Mucosa of rectum (tissue), 2 donors: Measurements from ENCODE around the gene WBP1L.
A peak's percentile ranks its signal among the peaks of the same experiment; 100 is the strongest.
"Not testable (repeated sequence)": the region's sequence is repeated elsewhere in the genome, so short reads cannot be mapped to it uniquely, and the experiment has no call there.

Source experiments
- H3K27ac ChIP-seq, 2 donors: one replicate each; pipeline ENCODE4 v1.7.0; 2013; ENCODE audit warnings: inconsistent platforms in 2 of 2, low read depth in 2 of 2, low read length in 2 of 2
- H3K27me3 ChIP-seq, 2 donors: one replicate each; pipeline ENCODE4 v1.7.0; 2013; ENCODE audit warnings: low read length in 2 of 2; ENCODE audit not compliant: control insufficient read depth in 2 of 2, insufficient read depth in 2 of 2
- H3K36me3 ChIP-seq, 2 donors: one replicate each; pipeline ENCODE4 v1.7.0; 2013; ENCODE audit warnings: low read length in 2 of 2; ENCODE audit not compliant: control insufficient read depth in 2 of 2, insufficient read depth in 2 of 2
- H3K4me1 ChIP-seq, 2 donors: one replicate each; pipeline ENCODE4 v1.7.0; 2013; ENCODE audit warnings: low read length in 2 of 2, mild to moderate bottlenecking in 1 of 2; ENCODE audit not compliant: control insufficient read depth in 2 of 2, insufficient read depth in 2 of 2
- H3K4me3 ChIP-seq, 2 donors: one replicate each; pipeline ENCODE4 v1.7.0; 2013; ENCODE audit warnings: low read length in 2 of 2
- H3K9ac ChIP-seq, 2 donors: one replicate each; pipeline ENCODE4 v1.7.0; 2013; ENCODE audit warnings: low read length in 2 of 2, low read depth in 1 of 2, mild to moderate bottlenecking in 1 of 2
- H3K9me3 ChIP-seq, 2 donors: one replicate each; pipeline ENCODE4 v1.7.0; 2013; ENCODE audit warnings: low read length in 2 of 2; ENCODE audit not compliant: control insufficient read depth in 2 of 2
- donor health status: healthy.
- donor health status: Normal muscosa, but diverticular disease.

The WBP1L gene

GRCh38 chr10:102753718-102754117 lies 10.0 kb downstream of the WBP1L start:
- H3K27me3 ChIP-seq: no peaks in the 10 kb centered on the region
- peaks cover 0 to 9% of the 10 kb centered on the region in 2 donors for H3K4me1 ChIP-seq
- H3K27ac ChIP-seq: peak overlapping the region in 1 of 2 donors; percentile 41
- no peak overlapping the region for H3K4me3 ChIP-seq
- no peaks in the 10 kb centered on the region for H3K9me3 ChIP-seq
- peaks cover 0 to 3% of the 10 kb centered on the region in 2 donors for H3K36me3 ChIP-seq
- no peak overlapping the region for H3K9ac ChIP-seq

DNA sequence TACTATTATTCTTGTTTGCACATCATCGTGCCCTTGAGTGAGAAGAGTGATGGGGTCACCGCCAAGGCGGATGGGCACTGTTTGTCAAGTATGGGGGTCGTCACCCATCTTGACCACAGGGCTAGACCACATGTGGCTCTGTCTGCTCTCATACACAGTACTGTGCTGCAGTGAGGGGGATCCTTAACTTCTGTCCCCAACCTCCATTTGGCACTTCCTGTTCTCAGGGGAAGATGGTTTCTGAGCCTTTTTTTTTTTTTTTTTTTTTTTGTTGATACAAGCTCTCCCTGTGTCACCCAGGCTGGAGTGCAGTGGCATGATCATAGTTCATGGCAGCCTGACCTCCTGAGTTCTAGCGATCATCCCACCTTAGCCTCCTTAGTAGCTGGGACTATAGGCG lies 13.6 kb downstream of the WBP1L start:
- no peak overlapping the region for H3K4me3 ChIP-seq
- H3K27ac ChIP-seq: no peak overlapping the region
- no peaks in the 10 kb centered on the region for H3K9me3 ChIP-seq
- peaks cover 0 to 3% of the 10 kb centered on the region in 2 donors for H3K36me3 ChIP-seq
- H3K27me3 ChIP-seq: no peaks in the 10 kb centered on the region
- H3K4me1 ChIP-seq: peaks cover 0 to 9% of the 10 kb centered on the region in 2 donors
- H3K9ac ChIP-seq: no peak overlapping the region

DNA sequence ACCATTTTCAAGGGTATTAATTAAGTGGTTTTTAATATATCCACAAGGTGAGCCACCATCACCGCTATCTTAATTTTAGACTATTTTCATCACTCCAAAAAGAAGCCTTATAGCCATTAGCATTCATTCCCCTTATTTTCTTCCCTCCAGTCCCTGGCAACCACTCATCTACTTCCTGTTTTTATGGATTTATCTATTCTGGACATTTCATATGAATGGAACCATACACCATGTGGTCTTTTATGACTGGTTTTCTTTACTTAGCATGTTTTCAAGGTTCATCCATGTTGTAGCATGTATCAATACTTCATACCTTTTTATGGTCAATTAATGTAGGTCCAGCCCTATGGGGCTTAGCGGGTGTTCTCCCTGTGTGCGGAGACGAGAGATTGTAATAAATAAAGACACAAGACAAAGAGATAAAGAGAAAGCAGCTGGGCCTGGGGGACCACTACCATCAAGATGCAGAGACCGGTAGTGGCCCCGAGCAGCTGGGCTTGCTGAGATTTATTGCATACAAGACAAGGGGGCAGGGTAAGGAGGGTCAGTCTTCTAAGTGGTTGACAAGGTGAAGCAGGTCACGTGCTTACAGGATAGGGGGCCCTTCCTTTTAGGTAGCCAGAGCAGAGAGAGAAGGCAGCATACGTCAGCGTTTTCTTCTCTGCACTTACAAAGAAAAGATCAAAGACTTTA lies 14.6 kb downstream of the WBP1L start:
- Histone ChIP-seq H3K36me3 (peaks cover 0 to 6% of the 10 kb centered on the region in 2 donors), H3K27ac (peak overlapping the region in 1 of 2 donors; percentile 26), H3K27me3 (no peaks in the 10 kb centered on the region), H3K9me3 (no peaks in the 10 kb centered on the region), H3K9ac (no peak overlapping the region), H3K4me1 (peaks cover 0 to 3% of the 10 kb centered on the region in 2 donors), H3K4me3 (no peak overlapping the region)

- peak overlapping the region in 1 of 2 donors; percentile 26 for H3K27ac ChIP-seq
- not testable (repeated sequence) for H3K4me3 ChIP-seq, H3K27me3 ChIP-seq
Measured at GRCh38 chr10:102758933-102759262, 15.2 kb downstream of the WBP1L start.

DNA sequence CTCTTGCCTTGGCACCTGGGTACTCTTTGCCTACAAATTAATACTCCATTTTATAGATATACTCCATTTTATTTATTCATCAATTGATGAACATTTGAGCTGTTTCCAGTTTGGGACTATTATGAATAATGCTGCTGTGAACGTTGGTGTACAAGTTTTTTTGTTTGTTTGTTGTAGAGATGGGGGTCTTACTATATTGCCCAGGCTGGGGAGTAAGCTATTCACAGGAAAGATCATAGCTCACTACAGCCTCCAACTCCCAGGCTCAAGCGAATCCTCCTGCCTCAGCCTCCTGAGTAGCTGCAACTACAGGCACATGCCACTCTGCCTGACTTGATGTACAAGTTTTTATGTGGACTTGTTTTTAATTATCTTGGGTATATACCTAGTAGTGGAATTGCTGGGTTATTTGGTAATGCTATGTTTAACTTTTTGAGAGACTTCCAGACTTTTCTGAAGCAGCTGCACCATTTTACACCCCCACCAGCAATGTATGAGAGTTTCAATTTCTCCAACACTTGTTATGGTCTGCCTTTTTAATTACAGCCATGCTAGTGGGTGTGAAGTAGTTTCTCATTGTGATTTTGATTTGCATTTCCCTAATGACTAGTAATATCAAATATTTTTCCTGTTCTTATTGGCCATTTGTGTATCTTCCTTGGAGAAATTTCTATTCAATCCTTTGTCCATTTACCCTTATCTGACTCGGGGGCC lies 15.9 kb downstream of the WBP1L start:
- Histone ChIP-seq H3K9ac (no peak overlapping the region), H3K4me3 (no peak overlapping the region), H3K27me3 (no peaks in the 10 kb centered on the region), H3K9me3 (no peaks in the 10 kb centered on the region), H3K27ac (no peak overlapping the region), H3K4me1 (no peaks in the 10 kb centered on the region), H3K36me3 (peaks cover 2 to 6% of the 10 kb centered on the region in 2 donors)

More at GRCh38 chr10:102758933-102759262, 15.2 kb downstream of the WBP1L start:
- H3K4me1 ChIP-seq, H3K9me3 ChIP-seq, H3K36me3 ChIP-seq, H3K9ac ChIP-seq: not testable (repeated sequence)

GRCh38 chr10:102761981-102762380 lies 18.2 kb downstream of the WBP1L start:
- Histone ChIP-seq H3K4me3 (no peak overlapping the region), H3K4me1 (no peaks in the 10 kb centered on the region), H3K9ac (no peak overlapping the region), H3K36me3 (peaks cover 2 to 6% of the 10 kb centered on the region in 2 donors), H3K27ac (no peak overlapping the region), H3K27me3 (no peaks in the 10 kb centered on the region), H3K9me3 (no peaks in the 10 kb centered on the region)

DNA sequence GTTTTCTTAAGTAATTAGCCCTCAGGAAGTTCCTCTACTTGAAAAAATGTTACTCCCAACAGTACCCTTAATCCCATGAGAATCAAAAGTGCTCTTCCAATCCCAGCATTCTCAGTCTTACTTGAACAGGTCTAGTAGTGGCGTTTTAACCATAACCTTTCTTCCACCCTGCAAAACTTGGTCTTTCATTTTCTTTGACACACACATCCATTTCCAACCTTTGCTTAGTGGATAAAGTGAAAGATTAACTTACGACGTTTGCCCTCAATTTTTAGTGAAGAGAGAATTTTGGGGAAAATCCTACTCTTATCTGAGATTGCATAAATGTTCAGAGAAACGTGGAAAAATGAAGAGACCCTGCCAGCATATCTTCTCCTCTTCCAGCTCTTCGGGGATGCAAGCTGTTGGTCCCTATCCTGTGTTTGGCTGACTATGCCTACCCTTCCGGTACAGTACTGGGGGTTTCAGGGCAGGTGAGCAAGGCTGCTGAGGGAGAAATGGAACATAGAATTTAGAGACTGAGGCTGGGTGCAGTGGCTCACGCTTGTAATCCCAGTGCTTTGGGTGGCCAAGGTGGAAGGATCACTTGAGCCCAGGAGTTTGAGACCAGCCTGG lies 18.8 kb downstream of the WBP1L start:
- no peak overlapping the region for H3K4me3 ChIP-seq
- H3K9me3 ChIP-seq: no peaks in the 10 kb centered on the region
- peaks cover 2 to 3% of the 10 kb centered on the region in 2 donors for H3K36me3 ChIP-seq
- H3K4me1 ChIP-seq: no peaks in the 10 kb centered on the region
- no peak overlapping the region for H3K27ac ChIP-seq
- no peaks in the 10 kb centered on the region for H3K27me3 ChIP-seq
- H3K9ac ChIP-seq: no peak overlapping the region

DNA sequence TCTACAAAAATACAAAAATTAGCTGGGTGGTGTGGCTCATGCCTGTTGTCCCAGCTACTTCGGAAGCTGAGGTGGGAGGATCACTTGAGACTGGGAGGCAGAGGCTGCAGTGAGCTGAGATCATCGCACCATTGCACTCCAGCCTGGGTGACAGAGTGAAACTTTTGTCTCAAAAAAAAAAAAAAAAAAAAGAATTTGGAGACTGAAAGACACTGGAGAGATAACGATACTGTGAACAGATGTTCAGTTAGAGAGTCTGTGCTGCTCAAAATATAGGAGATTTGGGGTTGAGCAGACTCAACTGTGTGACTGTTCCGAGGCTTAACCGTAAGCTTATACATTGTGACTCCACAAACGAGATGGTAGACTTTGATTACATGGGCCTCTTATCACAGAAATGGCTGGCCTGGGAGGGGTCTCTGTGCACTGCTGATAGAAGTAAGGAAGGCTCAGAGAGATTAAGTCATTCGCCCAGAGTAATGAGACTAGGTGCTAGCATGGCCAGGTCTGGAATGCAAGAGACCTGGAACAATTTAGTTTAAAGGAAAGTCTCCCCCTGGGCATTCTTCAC lies 19.4 kb downstream of the WBP1L start:
- no peak overlapping the region for H3K27ac ChIP-seq
- H3K36me3 ChIP-seq: peaks cover 2 to 3% of the 10 kb centered on the region in 2 donors
- no peak overlapping the region for H3K4me3 ChIP-seq
- H3K9me3 ChIP-seq: no peaks in the 10 kb centered on the region
- H3K9ac ChIP-seq: no peak overlapping the region
- no peaks in the 10 kb centered on the region for H3K27me3 ChIP-seq
- no peaks in the 10 kb centered on the region for H3K4me1 ChIP-seq

DNA sequence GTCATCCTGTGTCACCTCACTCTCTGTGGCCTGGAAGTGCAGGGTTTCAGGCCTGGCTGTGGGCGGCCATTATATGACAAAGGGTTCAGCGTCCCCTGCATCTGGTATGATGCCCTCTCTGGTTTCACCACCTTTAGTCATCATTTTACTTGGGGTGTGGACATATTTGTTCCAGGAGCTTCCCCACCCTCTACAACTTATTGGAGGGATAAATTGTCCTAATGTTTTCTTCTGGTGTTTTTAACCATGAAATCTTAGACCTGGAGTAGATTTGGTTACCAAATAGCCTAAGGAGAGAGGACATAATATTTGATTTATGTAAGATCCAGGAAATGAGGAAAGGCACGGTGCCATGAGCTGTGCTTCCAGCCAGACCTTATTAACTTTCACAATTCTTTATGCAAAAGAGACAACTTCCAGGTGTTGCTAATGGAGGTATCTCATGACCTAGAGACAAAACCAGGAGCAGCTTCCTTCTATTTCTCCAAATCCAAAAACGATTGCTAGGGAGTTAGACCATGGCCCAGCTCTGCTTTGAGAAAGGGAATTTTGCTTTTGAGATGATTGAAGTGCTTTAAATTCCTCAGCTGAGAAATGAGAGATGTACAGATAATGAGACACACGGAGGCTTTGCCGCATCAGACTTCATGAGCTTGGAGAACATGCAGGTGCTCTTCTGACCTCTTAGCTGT lies 20.9 kb downstream of the WBP1L start:
- no peaks in the 10 kb centered on the region for H3K4me1 ChIP-seq
- no peak overlapping the region for H3K4me3 ChIP-seq
- H3K27ac ChIP-seq: no peak overlapping the region
- H3K9ac ChIP-seq: no peak overlapping the region
- H3K27me3 ChIP-seq: no peaks in the 10 kb centered on the region
- H3K9me3 ChIP-seq: no peaks in the 10 kb centered on the region
- peaks cover 2 to 3% of the 10 kb centered on the region in 2 donors for H3K36me3 ChIP-seq
